GM12892 (cell line): ENCODE measurements around the gene PPP1CC.

Experiments used
- DNase-seq: peaks from one replicate; pipeline ENCODE4 v3.0.0; 2011; ENCODE audit not compliant: insufficient read length
- FAIRE-seq: peaks from 2 replicates; lab custom pipeline; 2011; peaks lifted over from hg19 to GRCh38; lab: Jason Lieb, UNC
- POLR2A ChIP-seq: IDR thresholded peaks from 2 replicates; pipeline ENCODE4 v1.6.1; 2011; ENCODE audit warnings: low read depth, low read length, control low read depth
- POLR2AphosphoS5 ChIP-seq: IDR thresholded peaks from 2 replicates; pipeline ENCODE4 v1.6.1; 2011; ENCODE audit warnings: low read depth, low read length, control low read depth
- TAF1 ChIP-seq: IDR thresholded peaks from 2 replicates; pipeline ENCODE4 v1.6.1; 2011; ENCODE audit warnings: low read depth, mild to moderate bottlenecking, control low read depth, low read length, borderline replicate concordance

PPP1CC gene

DNA sequence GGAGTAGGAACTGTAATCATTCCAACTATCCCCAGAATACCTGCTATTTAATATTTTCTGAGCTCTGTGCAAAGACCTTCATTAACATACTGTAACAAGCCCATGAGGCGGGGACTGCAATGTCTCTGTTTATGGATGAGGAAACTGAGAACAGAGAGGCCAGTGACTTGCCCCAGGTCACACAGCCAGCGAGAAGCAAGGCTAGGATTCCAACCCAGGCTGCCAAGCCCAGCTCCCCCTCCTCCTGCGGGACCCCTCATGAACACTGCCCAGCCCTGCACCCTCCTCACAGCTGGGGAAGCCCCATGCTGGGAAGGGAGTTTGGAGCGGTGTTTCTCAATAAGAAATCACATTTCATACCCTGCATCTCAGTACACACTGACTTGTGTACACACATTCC lies 64.7 kb downstream of the PPP1CC start:
- FAIRE-seq (peak; percentile 76), DNase-seq (no peak)
- TF ChIP-seq POLR2A (no peak), POLR2AphosphoS5 (no peak), TAF1 (no peak)

DNA sequence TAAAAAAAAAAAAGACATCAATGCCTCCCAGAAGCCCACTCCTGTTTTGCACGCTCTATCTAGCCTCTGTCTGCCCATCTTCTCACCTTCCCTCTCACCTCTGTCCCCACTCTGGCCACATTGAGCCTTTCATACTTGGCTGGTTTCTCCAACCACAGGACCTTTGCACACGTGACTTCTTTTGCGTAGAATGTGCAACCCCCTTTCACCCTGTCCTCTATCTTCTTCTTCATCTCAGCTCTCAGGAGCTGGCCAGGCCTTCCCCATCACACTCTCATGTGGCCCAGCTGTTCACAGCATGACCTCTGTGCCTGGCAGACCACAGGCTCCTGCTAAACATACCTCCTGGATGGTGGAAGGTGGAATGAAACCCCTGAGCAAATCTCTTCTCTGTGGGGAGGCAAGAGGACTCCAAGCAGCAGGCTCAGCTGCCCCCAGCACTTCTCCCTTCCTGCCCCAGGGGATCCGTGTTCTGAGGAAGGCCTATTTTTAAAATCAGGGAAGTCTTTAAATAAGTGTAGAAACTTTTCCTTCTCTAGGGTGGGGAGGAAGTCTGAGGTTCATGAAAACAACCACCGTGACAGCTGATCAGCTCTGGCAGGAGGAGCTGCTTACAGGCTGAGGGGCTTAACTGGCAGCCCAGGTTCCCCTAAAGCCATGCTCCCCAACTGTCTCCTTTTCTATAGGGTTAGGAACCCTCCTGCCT lies 65.3 kb downstream of the PPP1CC start:
- DNase-seq (no peak), FAIRE-seq (peak; percentile 98)
- TF ChIP-seq POLR2AphosphoS5 (no peak), POLR2A (peak; percentile 44; the same call in 1 of the 2 replicates)

DNA sequence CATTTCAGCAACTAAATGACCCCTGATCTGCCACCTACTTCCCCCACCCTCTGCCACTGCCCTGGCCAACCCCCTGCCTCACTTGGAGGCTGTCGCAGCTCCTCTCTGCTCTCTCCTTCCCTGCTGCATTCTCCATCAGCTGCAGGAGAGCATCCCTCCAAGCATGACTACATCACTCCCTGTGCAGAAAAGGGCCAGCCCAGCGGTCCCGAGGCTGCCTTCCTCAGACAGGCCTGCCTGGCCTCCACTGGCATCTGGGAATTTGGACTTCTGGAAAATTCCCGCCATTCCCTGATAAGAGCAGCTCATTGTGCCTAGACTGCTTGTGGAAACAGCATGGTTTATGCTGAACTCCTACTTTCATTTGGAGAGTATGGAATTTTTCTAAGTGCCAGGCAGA lies 66.5 kb downstream of the PPP1CC start:
- DNase-seq = no peak
- FAIRE-seq = no peak
- no peak for TF ChIP-seq POLR2A
- TF ChIP-seq POLR2AphosphoS5 = no peak
- no peak for TF ChIP-seq TAF1

DNA sequence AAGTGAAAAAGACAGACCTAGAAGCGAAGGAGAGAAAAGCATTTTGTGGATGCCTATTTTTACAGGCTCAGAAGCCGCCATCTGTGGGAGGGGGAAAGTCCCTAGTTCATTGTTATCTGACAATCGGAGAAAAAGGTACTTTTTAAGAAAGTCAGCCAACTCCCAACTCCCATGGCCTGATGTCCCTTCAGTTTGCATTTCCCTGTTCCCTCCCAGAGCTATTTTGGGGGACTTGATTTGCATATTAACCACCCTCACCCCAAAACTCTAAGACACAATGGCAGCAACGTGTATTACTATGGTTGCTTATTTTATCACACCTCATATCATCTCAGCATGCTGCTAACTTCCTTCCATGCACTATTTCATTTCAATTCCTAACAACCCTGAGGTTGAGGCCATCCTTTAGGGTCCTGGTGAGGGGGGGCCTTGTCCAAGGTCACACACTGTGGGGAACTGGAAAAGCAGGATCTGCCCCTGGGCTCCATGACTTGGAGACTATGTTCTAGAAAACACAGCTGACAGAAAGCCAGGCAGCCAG lies 72.5 kb downstream of the PPP1CC start:
- FAIRE-seq (peak; percentile 96), DNase-seq (no peak)
- TF ChIP-seq TAF1 (no peak), POLR2AphosphoS5 (no peak), POLR2A (no peak; the same call in 1 of the 2 replicates)
